Dermis lymphatic vessel endothelial cell (primary cell): ENCODE results near the gene CCAR1. TPM values are rescaled to one million over a fixed set of nuclear protein-coding genes. Genes with fewer than 3 reads are reported as not detected.

Experiments
- total RNA-seq: library from RNA; depleted of rRNA; stranded (reverse); fragments of >200 nt; gene quantifications from 2 replicates; pipeline ENCODE4 v1.2.1, GENCODE V29; 2014

CCAR1 gene, protein sequence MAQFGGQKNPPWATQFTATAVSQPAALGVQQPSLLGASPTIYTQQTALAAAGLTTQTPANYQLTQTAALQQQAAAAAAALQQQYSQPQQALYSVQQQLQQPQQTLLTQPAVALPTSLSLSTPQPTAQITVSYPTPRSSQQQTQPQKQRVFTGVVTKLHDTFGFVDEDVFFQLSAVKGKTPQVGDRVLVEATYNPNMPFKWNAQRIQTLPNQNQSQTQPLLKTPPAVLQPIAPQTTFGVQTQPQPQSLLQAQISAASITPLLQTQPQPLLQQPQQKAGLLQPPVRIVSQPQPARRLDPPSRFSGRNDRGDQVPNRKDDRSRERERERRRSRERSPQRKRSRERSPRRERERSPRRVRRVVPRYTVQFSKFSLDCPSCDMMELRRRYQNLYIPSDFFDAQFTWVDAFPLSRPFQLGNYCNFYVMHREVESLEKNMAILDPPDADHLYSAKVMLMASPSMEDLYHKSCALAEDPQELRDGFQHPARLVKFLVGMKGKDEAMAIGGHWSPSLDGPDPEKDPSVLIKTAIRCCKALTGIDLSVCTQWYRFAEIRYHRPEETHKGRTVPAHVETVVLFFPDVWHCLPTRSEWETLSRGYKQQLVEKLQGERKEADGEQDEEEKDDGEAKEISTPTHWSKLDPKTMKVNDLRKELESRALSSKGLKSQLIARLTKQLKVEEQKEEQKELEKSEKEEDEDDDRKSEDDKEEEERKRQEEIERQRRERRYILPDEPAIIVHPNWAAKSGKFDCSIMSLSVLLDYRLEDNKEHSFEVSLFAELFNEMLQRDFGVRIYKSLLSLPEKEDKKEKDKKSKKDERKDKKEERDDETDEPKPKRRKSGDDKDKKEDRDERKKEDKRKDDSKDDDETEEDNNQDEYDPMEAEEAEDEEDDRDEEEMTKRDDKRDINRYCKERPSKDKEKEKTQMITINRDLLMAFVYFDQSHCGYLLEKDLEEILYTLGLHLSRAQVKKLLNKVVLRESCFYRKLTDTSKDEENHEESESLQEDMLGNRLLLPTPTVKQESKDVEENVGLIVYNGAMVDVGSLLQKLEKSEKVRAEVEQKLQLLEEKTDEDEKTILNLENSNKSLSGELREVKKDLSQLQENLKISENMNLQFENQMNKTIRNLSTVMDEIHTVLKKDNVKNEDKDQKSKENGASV
- total RNA-seq = 20.4 and 25.4 TPM in 2 replicates

DNA sequence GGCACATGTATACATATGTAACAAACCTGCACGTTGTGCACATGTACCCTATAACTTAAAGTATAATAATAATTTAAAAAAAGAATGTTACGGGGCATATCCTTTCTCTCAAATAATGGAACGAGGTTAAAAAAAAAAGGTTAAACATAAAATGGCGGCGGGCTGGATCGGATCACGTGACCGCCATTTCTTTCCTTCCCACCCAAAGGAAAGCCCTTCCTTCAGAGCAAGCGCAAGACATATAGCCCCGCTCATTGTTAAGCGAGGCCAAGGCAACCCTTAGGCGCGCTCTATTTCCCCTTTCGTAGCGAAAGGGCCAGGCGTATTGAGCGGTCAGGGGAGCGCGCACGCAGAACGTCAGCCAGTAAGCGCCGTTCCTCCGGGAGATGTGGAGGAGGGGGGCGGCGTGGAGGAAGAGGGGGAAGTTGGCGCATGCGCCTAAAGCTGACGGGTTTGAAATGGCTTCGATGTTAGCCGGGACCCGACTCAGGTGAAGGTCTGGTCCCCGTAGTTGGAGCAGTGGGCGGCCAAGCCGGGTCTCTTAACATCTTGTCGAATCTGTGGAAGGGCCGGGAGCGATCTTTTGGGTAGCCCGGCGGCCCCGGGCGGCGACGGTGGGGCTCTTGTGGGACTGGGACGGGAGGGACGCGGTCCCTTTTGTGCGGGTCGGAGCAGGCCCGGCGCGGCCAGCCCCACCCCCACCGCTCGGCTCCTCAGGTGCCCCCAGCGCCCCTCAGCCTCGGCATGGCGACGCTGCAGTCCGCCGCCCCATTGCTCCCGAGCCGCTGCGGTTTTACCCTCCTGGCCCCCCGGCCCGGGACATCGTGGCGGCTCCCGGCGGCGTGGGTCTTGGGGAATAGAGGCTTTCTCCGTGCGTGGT is at the start of gene CCAR1:
Gene CCAR1, plus strand, starts transcription at position 447 of the 880 bp plus-strand sequence. CDS start 1,266 bp downstream, outside the sequence.

DNA sequence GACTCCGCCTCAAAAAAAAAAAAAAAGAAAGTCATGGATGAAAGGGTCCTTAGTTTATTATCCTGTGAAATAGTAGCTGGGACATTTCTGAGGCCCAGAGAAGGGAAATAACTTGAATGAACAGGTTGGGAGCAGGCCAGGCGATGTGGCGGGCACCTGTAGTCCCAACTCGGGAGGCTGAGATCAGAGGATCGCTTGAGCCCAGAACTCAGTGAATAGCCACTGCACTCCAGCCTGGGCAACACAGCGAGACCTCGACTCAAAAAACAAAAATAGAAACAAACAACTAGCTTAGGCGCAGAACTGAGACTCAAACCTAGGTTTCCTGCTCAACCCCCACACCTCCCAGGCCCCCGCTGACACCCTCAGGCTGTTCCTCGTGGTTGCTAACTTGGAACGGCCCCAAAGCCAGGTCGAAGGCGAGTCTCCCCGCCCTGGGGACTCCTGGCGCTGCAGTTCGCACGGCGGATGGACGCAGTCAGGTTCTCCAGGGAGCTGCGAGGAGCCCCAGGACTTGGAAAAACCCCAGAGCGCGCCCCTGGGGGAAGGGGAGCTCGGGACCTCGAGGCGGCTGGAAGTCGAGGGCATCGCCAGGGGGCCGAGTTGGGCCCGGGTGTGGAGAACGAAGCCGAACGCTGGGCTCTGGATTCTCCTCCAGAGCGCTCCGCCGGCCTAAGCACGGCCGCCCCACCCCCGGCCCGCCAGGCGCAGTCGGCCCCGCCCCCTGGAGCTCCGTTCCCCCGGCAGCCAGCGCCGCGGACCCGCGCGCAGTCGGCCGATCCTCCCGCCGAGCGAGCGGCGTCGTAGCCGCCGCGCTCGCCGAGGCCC is 105.9 kb downstream of the CCAR1 start, which contains the start of gene STOX1:
Gene STOX1, plus strand, starts transcription at position 768 of the 828 bp plus-strand sequence. CDS start 93 bp downstream, outside the sequence.

Other genes with a start within 250 kb of the CCAR1 start
- gene DNA2, start 249.3 kb upstream of the CCAR1 start, total RNA-seq = 3.6 and 5.4 TPM in 2 replicates
- gene SLC25A16, start 193.7 kb upstream of the CCAR1 start, total RNA-seq = 9.5 and 9.9 TPM in 2 replicates
- 0.76 and 1.1 TPM in 2 replicates for gene TET1, start 160.9 kb upstream of the CCAR1 start, total RNA-seq
- 0.09 and 0.33 TPM in 2 replicates for gene STOX1, start 106.3 kb downstream of the CCAR1 start, total RNA-seq
- 39.3 and 50.5 TPM in 2 replicates for gene DDX50, start 180.1 kb downstream of the CCAR1 start, total RNA-seq
- gene DDX21, start 234.9 kb downstream of the CCAR1 start, total RNA-seq = 52.7 and 72.7 TPM in 2 replicates